ENCODE measurements around the gene DNAH14. TPM values are rescaled to one million over a fixed set of nuclear protein-coding genes. Genes with fewer than 3 reads are reported as not detected.

The DNAH14 gene
- total RNA-seq, 1 experiment from 2014 or later: 39.7 TPM

DNA sequence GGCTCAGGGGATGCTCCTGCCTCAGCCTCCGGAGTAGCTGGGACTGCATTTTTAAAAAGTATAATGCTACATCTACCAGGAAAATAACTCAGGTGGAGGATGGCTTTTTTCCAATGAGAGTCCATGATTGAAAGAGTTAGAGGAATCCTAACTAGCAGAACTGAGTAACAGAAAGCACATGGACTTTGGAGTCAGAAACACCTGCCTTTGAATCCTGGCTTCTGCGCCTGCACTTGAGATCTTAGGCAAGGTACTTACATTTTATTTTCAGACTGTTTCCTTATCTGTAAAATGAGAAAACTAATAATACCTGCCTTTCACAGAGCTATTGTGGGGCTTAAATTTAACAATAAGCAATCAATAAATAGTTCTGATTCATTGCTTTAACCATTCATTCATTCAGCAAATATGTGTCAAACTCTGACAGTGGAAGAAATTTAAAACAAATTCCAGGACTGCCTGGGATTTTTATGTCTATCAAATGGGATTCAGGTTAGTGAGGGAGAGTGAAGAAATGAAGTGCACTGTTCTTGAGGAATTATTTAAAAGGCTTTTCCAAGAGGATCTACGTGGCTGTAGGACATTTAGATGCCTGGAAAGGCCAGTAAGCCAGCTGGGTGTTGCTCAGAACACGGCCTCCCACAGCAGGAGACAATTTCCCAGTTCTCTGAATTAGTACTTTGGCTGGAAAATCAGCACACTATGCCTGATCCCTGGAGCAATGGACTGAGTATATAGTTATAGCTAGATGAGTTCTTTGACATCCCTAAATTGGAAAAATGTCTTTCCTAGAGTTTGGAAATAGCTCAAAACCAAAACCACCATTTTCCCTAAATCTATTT is 511.1 kb downstream of the DNAH14 start:
- no peak for TF ChIP-seq CTCF (conservative IDR thresholded peaks at IDR 0.05)
- no peak overlapping the region for H3K14ac ChIP-seq (ENCODE audit: insufficient read depth, low read length)
- no peak overlapping the region for H3K23ac ChIP-seq (ENCODE audit: insufficient read length, low read depth, low read length)
- H3K4me2 ChIP-seq (ENCODE audit: insufficient read depth, insufficient read length, low read length): no peak overlapping the region
- H3K27ac ChIP-seq (ENCODE audit: insufficient read length, low read depth, low read length): no peak overlapping the region
- H2BK15ac ChIP-seq (ENCODE audit: low read depth, low read length): no peak overlapping the region
- H4K91ac ChIP-seq (ENCODE audit: insufficient read length, low read depth, low read length): no peak overlapping the region
- no peaks in the 10 kb centered on the region for H3K27me3 ChIP-seq (ENCODE audit: insufficient read depth, low read length)
- Mint-ChIP-seq H3K4me3 (no peak overlapping the region), H3K27me3 (ENCODE audit: low read depth) (peaks cover 1% of the 10 kb centered on the region; the same call in 1 of the 2 replicates), H3K9me3 (no peaks in the 10 kb centered on the region), H3K27ac (no peak overlapping the region), H3K36me3 (ENCODE audit: insufficient read depth in 1 of 3, low read depth in 3 of 3) (no peaks in the 10 kb centered on the region), H3K4me1 (peaks cover 3 to 14% of the 10 kb centered on the region in 2 experiments)
- peaks cover under 1% of the 10 kb centered on the region; the same call in 1 of the 2 replicates for H3K4me1 ChIP-seq (ENCODE audit: insufficient read depth, low read length)
- no peak overlapping the region for H2BK20ac ChIP-seq (ENCODE audit: low read depth, low read length, poor library complexity, severe bottlenecking)
- no peak overlapping the region for H4K5ac ChIP-seq (ENCODE audit: insufficient read length, low read depth, low read length)
- no peak overlapping the region for H3K18ac ChIP-seq (ENCODE audit: insufficient read length, low read depth, low read length)
- H2BK5ac ChIP-seq (ENCODE audit: insufficient read length, low read length): no peak overlapping the region
- H3K4ac ChIP-seq (ENCODE audit: low read depth, low read length): no peak overlapping the region
- no peak for DNase-seq
- no peak overlapping the region for H3K56ac ChIP-seq (ENCODE audit: insufficient read length, low read depth, low read length)
- H3K79me2 ChIP-seq (ENCODE audit: insufficient read depth, low read length): no peaks in the 10 kb centered on the region
- no peaks in the 10 kb centered on the region for H3K23me2 ChIP-seq (ENCODE audit: insufficient read length, low read depth, low read length, poor library complexity, severe bottlenecking)
- H3K9ac ChIP-seq (ENCODE audit: extremely low read depth, insufficient read length, low read length): no peak overlapping the region
- no peaks in the 10 kb centered on the region for H3K79me1 ChIP-seq (ENCODE audit: insufficient read depth, low read depth, low read length, poor library complexity, severe bottlenecking)
- no peak overlapping the region for H2BK12ac ChIP-seq (ENCODE audit: insufficient read length, low read depth, low read length)
- no peak overlapping the region for H2AFZ ChIP-seq (ENCODE audit: low read length)
- H4K20me1 ChIP-seq (ENCODE audit: control insufficient read depth, insufficient read depth, insufficient read length): no peaks in the 10 kb centered on the region
- no peak overlapping the region for H2AK5ac ChIP-seq (ENCODE audit: insufficient read length, low read length)
- no peak overlapping the region for H3T11ph ChIP-seq (ENCODE audit: low read length)
- H4K8ac ChIP-seq (replicated peaks; ENCODE audit: insufficient read length, low read depth, low read length): no peak overlapping the region
- no CpG with 5 or more reads among the region's 4 CpGs for WGBS (ENCODE audit: extremely low coverage, insufficient read length, low lambda C conversion rate)
- no peak overlapping the region for H2BK120ac ChIP-seq (ENCODE audit: low read depth, low read length, poor library complexity, severe bottlenecking)
- no peaks in the 10 kb centered on the region for H3K9me3 ChIP-seq (ENCODE audit: control insufficient read depth, low read depth, low read length)
